K562 (cell line): Measurements from ENCODE around the gene ASIC1. TPM values are rescaled to one million over a fixed set of nuclear protein-coding genes. Genes with fewer than 3 reads are reported as not detected.

Experiments
- BCL6 ChIP-seq: fragments of 250-450 bp; sonication (Bioruptor Pico); IDR thresholded peaks from 2 replicates; pipeline ENCODE4 v1.4.0; 2020
- ELF2 ChIP-seq: fragments of 250-450 bp; sonication (Bioruptor Pico); IDR thresholded peaks from 2 replicates; pipeline ENCODE4 v1.5.0; 2021; ENCODE audit warnings: mild to moderate bottlenecking
- ESRRA ChIP-seq: fragments of 450-650 bp; IDR thresholded peaks from 2 replicates; pipeline ENCODE4 v1.6.1; 2014; ENCODE audit warnings: low read depth, mild to moderate bottlenecking, moderate library complexity, borderline replicate concordance
- KAT7 ChIP-seq: sonication (generic); formaldehyde crosslinking; IDR thresholded peaks from 2 replicates; pipeline ENCODE4 v1.8.0; 2022; ENCODE audit warnings: missing genetic modification reagents, mild to moderate bottlenecking, borderline replicate concordance
- LARP7 ChIP-seq: fragments of 450-650 bp; IDR thresholded peaks from 2 replicates; pipeline ENCODE4 v1.6.1; 2016
- MAZ ChIP-seq, 2 experiments: fragments of 450-650 bp in 1 of 2; sonication (generic) in 1 of 2; formaldehyde crosslinking; IDR thresholded peaks in 1 of 2; conservative IDR thresholded peaks in 1 of 2; 2 replicates each; pipeline versions ENCODE4 v1.4.0 to v1.5.0; 2020; ENCODE audit warnings: mild to moderate bottlenecking in 1 of 2, missing genetic modification reagents in 1 of 2
- POLR2AphosphoS5 ChIP-seq: IDR thresholded peaks from 2 replicates; pipeline ENCODE4 v1.6.1; 2011; ENCODE audit warnings: mild to moderate bottlenecking, low read depth, low read length, moderate library complexity; ENCODE audit not compliant: control insufficient read depth, insufficient read depth
- TAF1 ChIP-seq: IDR thresholded peaks from 2 replicates; pipeline ENCODE4 v1.6.1; 2011; ENCODE audit warnings: mild to moderate bottlenecking, low read length, moderate library complexity; ENCODE audit not compliant: insufficient read depth, control insufficient read depth, severe bottlenecking; ENCODE audit errors: extremely low read depth
- XRCC5 ChIP-seq: fragments of 200-400 bp; formaldehyde crosslinking; IDR thresholded peaks from 2 replicates; pipeline ENCODE4 v1.6.1; 2017; ENCODE audit warnings: low read depth, mild to moderate bottlenecking, low read length
- ZNF12 ChIP-seq: sonication (generic); formaldehyde crosslinking; IDR thresholded peaks from 2 replicates; pipeline ENCODE4 v1.4.0; 2020; ENCODE audit warnings: mild to moderate bottlenecking, missing genetic modification reagents
- ZNF121 ChIP-seq: sonication (generic); formaldehyde crosslinking; conservative IDR thresholded peaks from 2 replicates; pipeline ENCODE4 v1.8.0; 2022; ENCODE audit warnings: missing genetic modification reagents
- ZNF146 ChIP-seq: IDR thresholded peaks from one replicate; pipeline ENCODE4 v1.6.1; 2018; ENCODE audit warnings: missing compliant biosample characterization; ENCODE audit not compliant: unreplicated experiment
- ZNF212 ChIP-seq: fragments of 450-650 bp; formaldehyde crosslinking; IDR thresholded peaks from 2 replicates; pipeline ENCODE4 v1.4.0; 2020; ENCODE audit warnings: mild to moderate bottlenecking
- ZNF217 ChIP-seq: sonication (generic); formaldehyde crosslinking; IDR thresholded peaks from 2 replicates; pipeline ENCODE4 v1.8.0; 2022; ENCODE audit warnings: mild to moderate bottlenecking, missing genetic modification reagents
- ZNF668 ChIP-seq: fragments of 250-450 bp; sonication (Bioruptor Pico); IDR thresholded peaks from 2 replicates; pipeline ENCODE4 v1.8.0; 2022; ENCODE audit warnings: mild to moderate bottlenecking, inconsistent platforms
- ZNF785 ChIP-seq: fragments of 250-450 bp; sonication (Bioruptor Pico); IDR thresholded peaks from 2 replicates; pipeline ENCODE4 v1.4.0; 2020; ENCODE audit warnings: mild to moderate bottlenecking
- polyA plus RNA-seq, 8 experiments: library from polyadenylated mRNA; depleted of rRNA in 4 of 8; stranded (reverse) in 5 of 8; unstranded in 3 of 8; fragments of >200 nt; fragmentation: Nextera tagmentation in 2 of 8; fragmentation: Illumina TruSeq in 1 of 8; extraction: Ambion mirVana in 2 of 8; extraction: Trizol in 1 of 8; gene quantifications; 2 replicates each; pipeline versions ENCODE4 v1.2.1 to v1.2.3, GENCODE V29; 2011 to 2014; ENCODE audit warnings: inconsistent platforms in 1 of 8, missing spikeins in 1 of 8
- total RNA-seq, 7 experiments: library from RNA; depleted of rRNA in 6 of 7; stranded (reverse); fragments of >200 nt in 6 of 7; fragmentation: Illumina TruSeq in 2 of 7; extraction: Trizol in 2 of 7; gene quantifications; 2 replicates each; pipeline versions ENCODE4 v1.2.1 to v1.2.3, GENCODE V29; 2011 to 2021; ENCODE audit warnings: low replicate concordance in 1 of 7
- TF ChIP-seq, protein P1 (sequence below): sonication (generic); formaldehyde crosslinking; IDR thresholded peaks from 2 replicates; pipeline ENCODE4 v1.8.0; 2022; ENCODE audit warnings: mild to moderate bottlenecking, missing genetic modification reagents, borderline replicate concordance
- TF ChIP-seq, protein P2 (sequence below): IDR thresholded peaks from 3 replicates; pipeline ENCODE4 v1.6.1; 2011; ENCODE audit warnings: borderline replicate concordance, mild to moderate bottlenecking; ENCODE audit not compliant: insufficient read length, insufficient read depth
- TF ChIP-seq, protein P3 (sequence below): sonication (generic); formaldehyde crosslinking; IDR thresholded peaks from 2 replicates; pipeline ENCODE4 v1.8.1; 2022; ENCODE audit warnings: missing genetic modification reagents
- TF ChIP-seq, protein P4 (sequence below): sonication (generic); formaldehyde crosslinking; IDR thresholded peaks from 2 replicates; pipeline ENCODE4 v1.8.1; 2023; ENCODE audit warnings: mild to moderate bottlenecking, missing genetic modification reagents

ASIC1 gene
- total and polyA plus RNA-seq, 9 of the 15 experiments (the other 6 are each of a cell fraction or from before 2014, with no cell fraction given): 0.01 to 1.7 (median 0.45) TPM

GRCh38 chr12:50050410-50051098 is 6.8 kb upstream of the ASIC1 start (continued):
- TF ChIP-seq, protein P1, sequence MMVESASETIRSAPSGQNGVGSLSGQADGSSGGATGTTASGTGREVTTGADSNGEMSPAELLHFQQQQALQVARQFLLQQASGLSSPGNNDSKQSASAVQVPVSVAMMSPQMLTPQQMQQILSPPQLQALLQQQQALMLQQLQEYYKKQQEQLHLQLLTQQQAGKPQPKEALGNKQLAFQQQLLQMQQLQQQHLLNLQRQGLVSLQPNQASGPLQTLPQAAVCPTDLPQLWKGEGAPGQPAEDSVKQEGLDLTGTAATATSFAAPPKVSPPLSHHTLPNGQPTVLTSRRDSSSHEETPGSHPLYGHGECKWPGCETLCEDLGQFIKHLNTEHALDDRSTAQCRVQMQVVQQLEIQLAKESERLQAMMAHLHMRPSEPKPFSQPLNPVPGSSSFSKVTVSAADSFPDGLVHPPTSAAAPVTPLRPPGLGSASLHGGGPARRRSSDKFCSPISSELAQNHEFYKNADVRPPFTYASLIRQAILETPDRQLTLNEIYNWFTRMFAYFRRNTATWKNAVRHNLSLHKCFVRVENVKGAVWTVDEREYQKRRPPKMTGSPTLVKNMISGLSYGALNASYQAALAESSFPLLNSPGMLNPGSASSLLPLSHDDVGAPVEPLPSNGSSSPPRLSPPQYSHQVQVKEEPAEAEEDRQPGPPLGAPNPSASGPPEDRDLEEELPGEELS (CRISPR knock-in tag): no peak
- peak; percentile 99 for TF ChIP-seq POLR2AphosphoS5
- TF ChIP-seq ELF2: no peak; the same call in 1 of the 2 replicates
- no peak for TF ChIP-seq ZNF146 (CRISPR knock-in tag)
- no peak for TF ChIP-seq ZNF217
- TF ChIP-seq ESRRA: no peak
- TF ChIP-seq ZNF212: no peak
- 0 out of 2 replicates have a peak, but pooled peaks have one; percentile 69 for TF ChIP-seq KAT7 (CRISPR knock-in tag)
- no peak for TF ChIP-seq ZNF12 (CRISPR knock-in tag)
- TF ChIP-seq, protein P2, sequence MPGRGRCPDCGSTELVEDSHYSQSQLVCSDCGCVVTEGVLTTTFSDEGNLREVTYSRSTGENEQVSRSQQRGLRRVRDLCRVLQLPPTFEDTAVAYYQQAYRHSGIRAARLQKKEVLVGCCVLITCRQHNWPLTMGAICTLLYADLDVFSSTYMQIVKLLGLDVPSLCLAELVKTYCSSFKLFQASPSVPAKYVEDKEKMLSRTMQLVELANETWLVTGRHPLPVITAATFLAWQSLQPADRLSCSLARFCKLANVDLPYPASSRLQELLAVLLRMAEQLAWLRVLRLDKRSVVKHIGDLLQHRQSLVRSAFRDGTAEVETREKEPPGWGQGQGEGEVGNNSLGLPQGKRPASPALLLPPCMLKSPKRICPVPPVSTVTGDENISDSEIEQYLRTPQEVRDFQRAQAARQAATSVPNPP: no peak
- TF ChIP-seq LARP7: 0 out of 2 replicates have a peak, but pooled peaks have one; percentile 28
- TF ChIP-seq, protein P3, sequence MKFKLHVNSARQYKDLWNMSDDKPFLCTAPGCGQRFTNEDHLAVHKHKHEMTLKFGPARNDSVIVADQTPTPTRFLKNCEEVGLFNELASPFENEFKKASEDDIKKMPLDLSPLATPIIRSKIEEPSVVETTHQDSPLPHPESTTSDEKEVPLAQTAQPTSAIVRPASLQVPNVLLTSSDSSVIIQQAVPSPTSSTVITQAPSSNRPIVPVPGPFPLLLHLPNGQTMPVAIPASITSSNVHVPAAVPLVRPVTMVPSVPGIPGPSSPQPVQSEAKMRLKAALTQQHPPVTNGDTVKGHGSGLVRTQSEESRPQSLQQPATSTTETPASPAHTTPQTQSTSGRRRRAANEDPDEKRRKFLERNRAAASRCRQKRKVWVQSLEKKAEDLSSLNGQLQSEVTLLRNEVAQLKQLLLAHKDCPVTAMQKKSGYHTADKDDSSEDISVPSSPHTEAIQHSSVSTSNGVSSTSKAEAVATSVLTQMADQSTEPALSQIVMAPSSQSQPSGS (CRISPR knock-in tag): no peak
- peak; percentile 79 for TF ChIP-seq TAF1
- TF ChIP-seq, protein P4, sequence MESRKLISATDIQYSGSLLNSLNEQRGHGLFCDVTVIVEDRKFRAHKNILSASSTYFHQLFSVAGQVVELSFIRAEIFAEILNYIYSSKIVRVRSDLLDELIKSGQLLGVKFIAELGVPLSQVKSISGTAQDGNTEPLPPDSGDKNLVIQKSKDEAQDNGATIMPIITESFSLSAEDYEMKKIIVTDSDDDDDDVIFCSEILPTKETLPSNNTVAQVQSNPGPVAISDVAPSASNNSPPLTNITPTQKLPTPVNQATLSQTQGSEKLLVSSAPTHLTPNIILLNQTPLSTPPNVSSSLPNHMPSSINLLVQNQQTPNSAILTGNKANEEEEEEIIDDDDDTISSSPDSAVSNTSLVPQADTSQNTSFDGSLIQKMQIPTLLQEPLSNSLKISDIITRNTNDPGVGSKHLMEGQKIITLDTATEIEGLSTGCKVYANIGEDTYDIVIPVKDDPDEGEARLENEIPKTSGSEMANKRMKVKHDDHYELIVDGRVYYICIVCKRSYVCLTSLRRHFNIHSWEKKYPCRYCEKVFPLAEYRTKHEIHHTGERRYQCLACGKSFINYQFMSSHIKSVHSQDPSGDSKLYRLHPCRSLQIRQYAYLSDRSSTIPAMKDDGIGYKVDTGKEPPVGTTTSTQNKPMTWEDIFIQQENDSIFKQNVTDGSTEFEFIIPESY (CRISPR knock-in tag): no peak; the same call in 1 of the 2 replicates
- peak; percentile 89 to 94 for TF ChIP-seq MAZ (CRISPR knock-in tag; conservative IDR thresholded peaks at IDR 0.05 in 1 of 2, IDR thresholded peaks at IDR 0.05 in 1 of 2)
- TF ChIP-seq XRCC5: 0 out of 2 replicates have a peak, but pooled peaks have one; percentile 3
- TF ChIP-seq BCL6 (CRISPR knock-in tag): 0 out of 2 replicates have a peak, but pooled peaks have one; percentile 57
- no peak for TF ChIP-seq ZNF121
- TF ChIP-seq ZNF668 (CRISPR knock-in tag): no peak
- TF ChIP-seq ZNF785: no peak
